GM21723 (cell line): ENCODE results near the gene SLC24A3.
A peak's percentile ranks its signal among the peaks of the same experiment; 100 is the strongest.

Experiments used
- ATAC-seq: cut with Tn5 transposase; IDR thresholded peaks from one replicate; pipeline ENCODE4 v1.9.1; 2021; ENCODE audit warnings: mild to moderate bottlenecking, moderate library complexity; ENCODE audit not compliant: unreplicated experiment

The SLC24A3 gene

DNA sequence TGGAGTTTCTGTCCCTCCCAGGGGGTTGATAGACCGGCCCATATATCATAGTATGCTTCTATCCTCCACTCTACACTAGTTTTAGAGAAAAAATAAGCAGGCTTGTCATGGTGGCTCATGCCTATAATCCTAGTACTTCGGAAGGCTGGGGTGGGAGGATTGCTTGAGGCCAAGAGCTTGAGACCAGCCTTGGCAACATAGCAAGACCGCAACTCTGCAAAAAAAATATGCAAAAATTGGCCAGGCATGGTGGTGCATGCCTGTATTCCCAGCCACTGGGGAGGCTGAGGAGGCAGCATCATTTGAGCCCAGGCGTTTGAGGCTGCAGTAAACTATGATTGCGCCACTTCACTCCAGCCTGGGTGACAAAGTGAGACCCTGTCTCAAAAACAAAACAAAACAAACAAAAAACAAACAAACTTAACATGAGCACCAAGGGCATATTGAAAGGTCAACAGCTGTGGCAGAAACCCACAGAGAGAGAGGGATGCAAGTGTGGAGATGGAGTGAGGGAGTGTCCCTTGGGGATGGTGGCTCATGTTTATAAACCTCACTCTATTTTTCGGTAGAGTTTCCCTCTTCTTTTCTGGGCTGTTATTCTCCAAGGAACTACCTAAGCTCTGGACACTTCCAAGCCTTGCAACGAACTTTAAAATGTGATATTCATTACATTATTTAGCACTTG is 24.1 kb downstream of the SLC24A3 start:
- ATAC-seq = no peak

DNA sequence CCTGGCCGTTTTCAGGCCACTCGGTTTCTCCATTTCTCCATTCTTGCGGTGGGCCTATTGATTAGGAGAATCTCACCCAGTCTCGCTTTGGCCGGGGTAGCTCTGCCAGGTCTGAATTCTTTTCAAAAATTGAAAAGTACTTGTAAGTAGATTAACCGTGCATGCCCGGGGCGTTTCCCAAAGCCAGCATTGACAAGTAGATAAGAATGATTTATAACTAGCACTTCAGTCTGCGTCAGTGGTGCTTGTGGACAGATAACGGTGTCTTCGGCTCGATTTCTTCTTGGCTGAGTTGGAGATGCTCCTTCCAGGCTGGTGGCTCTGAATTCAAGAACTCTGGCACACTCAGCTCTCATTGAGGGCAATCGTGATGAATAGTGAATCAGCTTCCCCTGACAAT is 29.0 kb downstream of the SLC24A3 start:
- ATAC-seq = no peak

DNA sequence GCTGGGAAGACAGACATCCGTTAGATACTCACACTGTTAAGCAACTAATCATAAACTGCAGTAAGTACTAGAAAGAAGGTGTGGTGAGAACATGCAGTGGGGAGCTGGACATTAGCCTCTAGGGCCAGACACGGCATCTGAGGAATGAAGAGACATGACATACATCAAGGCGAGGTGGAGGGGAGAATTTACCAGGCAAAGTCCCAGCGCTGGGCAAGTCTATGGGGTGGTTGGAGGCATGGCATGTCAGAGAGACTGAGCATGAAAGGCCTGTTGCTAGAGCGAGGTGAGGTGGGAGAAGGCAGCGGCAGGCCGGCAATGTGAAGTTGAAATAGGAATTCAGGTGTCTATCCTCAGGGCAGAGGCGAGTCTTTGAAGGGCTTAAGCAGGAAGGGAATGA is 31.8 kb downstream of the SLC24A3 start:
- ATAC-seq = no peak

DNA sequence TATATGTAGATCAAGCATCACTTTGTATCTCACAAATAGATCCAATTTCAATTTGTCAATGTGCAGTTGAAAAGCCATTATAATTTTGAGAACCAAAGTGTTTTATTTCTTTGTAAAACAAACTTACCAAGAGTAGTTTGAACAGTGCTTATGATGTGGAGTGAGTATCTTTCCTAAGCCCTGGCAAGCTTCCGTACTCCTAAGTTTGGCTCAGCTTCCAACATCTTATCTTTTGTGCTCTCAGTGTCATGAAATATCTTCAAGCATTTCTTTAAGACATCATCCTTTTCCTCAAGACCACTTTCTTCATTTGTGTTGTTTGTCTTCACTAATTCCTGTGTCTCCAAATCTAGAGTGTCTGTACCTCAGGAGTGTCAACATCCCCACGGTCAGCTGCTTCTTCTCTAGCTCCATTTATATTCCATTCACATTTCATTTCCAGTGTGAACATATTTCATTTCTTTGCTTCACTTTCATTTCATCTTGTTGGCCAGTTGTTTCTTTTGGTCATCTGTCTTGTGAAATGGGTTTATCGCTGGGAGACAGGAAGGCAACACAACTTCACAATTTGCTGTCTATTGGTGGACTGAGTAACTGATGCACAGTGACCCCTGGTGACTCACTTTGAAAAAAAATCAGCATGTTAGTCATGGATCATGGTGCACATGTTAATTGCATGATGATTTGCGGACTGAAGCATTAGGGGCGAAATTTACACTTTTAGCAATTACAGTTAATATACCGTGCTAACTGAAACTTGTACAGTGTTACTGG is 36.9 kb downstream of the SLC24A3 start:
- ATAC-seq = no peak

DNA sequence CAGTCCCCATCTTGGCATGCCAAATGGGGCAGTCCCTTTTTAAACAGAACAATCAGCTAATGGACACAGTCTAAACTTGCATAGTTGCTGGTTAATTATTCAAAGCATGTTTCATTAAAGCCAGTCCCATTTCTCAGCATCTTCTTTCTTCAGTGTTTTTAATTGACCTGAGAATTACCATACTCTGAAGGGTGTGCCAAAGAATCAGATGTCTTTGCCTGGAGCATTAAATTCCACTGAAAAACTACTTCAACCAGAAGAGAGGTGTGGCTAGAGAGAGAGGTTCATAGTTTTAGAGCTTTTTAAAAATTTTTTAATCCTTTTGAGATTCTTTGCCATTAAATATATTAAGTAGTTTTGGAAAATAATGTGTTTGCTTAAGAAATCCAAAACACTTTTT is 37.9 kb downstream of the SLC24A3 start:
- no peak for ATAC-seq

DNA sequence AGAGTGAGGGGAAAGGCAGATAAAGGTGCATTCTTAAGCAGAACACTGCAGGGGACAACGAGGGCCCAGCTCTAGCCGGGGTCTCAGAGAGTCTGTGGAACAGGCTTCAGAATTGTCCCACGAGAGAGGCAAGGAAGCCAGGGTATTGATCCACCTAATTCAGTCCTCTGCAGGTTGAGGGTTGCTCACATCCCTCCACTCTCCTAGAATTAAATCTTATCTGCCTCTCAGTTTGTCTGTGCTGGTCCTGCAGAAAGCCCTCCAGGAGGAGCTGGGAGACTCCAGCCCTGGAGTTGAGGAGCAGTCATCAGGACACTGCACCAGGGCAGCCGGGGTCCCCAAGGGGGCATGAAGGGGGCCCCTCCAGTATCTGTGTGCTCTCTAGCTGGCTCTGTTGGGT is 39.1 kb downstream of the SLC24A3 start:
- ATAC-seq = no peak

DNA sequence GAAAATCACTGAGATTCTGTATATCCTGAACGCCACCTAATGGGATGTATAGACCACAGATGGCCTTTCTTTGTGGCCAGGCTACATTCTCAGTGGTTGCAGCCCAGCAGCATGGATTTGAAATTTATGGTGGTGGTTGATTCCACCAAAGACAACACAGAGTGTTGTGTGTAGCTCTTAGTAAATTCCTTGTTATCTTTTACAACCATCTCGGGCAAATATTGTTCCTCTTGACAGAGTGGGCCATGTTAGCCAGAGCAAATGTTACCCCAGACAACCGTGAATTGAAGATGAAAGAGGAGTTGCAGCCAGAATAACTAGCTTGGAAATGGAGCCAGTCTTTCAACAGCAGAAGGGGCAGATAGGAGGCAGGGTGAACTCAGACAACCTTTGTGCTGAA is 39.5 kb downstream of the SLC24A3 start:
- no peak for ATAC-seq

DNA sequence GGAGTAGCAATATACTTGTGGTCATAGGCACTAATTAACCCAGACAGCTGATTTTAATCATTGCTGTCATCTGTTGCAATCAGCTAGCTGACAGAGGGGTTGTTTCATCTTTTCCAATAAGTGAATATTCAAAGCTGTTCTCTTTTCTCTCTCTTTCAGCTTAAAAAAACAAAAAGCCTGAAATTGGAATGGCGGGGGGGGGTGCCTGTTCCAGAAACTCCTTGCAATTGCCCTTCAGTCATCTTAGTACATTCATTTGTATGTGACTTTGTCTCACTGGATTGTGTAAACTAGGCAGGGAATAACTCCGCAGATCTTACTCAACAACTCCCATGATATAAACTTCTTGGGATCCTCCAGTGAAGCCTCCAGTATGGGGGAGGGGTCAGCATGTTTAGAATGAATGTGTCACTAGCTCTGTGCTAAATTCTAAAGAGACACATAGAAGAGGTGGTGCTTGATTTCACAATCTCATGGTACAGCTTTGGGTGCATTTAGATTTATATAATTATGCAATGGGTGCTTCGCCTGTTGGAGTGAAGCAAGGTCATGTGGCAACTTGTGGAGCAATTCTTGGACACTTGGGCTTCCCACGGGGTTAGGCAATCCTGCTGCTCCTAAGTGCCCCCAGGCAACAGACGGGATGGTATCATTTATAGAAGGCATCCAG is 40.1 kb downstream of the SLC24A3 start:
- ATAC-seq = no peak

DNA sequence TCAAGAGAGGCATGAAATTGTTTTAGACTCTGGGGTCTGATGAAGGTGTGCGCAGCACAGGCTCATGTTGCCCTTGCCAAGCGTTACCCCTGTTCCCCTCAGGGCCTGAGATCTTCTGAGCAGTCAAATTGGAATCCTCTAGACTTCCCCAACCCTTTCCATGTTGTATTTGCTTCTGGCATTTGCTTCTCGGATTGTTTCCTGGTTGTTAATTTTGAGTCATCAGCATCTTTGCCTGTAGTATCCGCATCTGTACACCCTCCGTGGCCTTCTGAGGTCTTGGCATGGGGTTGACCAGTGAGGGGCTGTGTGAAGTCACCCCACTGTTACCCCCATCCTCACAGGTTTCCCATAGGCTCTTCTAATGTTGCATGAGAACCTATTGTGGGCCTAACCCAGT is 40.9 kb downstream of the SLC24A3 start:
- ATAC-seq = no peak

DNA sequence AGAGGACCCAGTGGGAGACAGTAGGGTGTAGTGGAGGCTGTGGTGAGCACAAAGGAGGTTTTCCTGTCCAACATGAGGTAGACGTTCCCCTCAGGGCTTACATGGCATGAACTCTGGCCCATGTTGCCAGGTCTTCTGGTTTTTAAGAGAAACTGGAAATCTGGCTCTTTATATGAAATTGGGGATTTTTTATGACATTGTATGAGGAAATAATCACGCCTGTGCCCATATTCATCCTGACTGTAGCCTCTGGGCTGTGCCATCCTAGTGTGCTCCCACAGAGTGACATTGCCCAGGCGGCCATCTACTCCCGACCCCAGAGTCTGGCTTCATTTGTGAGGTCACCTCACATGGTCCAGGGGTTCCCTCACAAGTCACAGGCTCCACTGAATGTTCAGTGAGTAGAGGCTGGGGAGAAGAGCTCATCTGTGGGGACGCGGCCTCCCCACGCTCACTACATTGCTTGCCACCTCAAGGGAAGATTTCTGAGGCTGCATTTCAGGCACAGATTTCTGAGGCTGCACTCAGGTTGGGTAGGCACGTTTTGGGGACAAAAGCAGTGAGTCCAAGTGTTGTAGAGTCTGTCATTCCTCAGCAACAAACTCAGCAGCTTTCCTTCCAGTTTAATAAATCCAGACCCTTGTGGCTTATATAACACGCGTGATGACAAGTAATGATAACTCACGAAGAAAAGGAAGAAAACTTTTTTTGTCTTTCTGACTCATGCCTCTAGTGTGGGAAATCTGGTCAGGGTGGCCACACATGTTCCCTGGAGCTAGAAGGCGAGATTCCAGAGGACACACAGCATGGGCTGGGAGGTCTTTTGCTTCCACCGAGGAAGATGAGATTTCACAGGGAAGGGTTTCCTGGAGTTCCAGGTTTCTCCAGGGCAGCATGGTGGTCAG is 41.7 kb downstream of the SLC24A3 start:
- ATAC-seq = no peak

DNA sequence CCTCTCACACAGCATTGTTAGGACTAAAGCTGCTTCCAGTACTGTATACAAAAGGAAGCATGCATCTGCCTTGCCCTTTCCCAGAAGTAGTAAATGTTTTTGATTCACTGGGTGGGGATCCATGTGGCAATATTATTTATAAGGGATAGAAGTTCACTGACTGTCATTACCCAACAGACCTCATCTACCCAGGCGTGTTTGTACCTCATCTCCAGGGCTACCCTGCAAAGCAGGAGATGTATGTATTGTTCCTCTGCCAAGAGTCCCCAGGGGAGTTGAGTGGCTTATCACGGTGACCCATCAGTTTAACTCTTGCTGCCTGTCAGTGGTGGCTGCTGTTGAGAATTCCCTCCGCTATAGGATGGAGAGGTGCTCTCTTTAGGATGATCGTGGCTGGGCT is 42.5 kb downstream of the SLC24A3 start:
- ATAC-seq = no peak

DNA sequence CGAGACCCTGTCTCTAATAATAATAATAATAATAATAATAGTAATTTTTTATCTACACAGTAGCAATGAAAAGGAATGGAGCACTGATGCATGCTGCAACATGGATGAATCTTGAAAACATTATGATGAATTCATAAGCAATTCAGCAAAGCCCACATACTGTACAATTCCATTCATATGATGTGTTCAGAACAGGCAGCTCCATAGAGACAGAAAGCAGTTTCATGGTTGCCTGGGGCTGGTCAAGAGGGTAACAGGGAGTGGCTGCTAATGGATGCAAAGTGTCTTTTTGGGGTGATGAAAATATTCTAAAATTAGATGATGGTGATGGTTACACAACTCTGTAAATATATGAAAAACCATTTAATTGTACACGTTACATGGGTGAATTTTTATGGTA is 43.6 kb downstream of the SLC24A3 start:
- ATAC-seq = no peak

DNA sequence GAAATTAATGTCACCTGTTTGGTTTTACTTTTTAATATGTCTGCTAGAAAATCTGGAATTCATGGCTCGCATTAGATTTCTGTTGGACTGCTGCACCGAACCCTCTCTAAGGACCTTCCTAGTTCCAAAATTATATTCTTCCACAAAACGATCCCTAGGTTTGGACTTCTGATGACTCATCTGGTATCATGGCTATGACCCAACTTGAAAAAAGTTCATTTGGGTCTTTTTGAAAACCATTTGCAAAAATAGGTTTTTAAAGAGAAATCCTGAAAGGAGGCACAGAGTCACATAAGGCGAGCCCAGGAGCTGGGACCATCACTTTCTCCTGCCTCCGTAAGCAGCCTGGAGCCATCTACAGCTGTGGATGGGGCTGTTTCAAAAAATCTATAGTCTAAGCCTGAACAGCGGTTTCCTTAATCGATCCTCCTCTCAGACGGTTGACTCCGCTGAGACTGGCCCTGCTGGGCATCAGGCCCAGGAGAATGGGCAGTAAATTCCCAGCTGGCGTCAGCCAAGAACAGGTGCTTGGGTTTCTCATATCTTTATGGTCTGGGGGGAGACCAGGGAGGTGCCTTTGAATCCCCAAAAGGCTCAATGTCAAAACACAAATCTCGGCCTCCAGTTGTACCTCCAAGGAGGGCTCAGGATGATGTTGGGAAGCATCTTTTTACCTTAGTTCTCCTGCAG is 44.6 kb downstream of the SLC24A3 start:
- no peak for ATAC-seq

DNA sequence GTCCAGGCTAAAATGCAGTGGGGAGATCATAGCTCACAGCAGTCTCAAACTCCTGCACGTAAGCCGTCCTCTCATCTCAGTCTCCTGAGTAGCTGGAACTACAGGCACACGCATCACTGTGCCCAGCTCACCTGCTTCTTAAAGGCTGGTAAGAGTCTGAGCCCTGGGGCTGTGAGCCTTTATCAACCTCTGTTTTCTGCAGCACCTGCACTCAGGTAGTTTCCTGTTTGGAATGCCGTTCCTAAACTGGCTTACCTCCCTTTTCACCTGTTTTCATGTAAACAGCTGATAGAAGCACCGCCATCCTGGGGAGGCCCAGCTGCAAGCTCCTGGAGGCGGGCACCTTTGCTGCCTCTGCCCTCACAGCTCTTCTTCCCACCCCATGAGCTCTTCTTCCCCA is 45.4 kb downstream of the SLC24A3 start:
- ATAC-seq = no peak

DNA sequence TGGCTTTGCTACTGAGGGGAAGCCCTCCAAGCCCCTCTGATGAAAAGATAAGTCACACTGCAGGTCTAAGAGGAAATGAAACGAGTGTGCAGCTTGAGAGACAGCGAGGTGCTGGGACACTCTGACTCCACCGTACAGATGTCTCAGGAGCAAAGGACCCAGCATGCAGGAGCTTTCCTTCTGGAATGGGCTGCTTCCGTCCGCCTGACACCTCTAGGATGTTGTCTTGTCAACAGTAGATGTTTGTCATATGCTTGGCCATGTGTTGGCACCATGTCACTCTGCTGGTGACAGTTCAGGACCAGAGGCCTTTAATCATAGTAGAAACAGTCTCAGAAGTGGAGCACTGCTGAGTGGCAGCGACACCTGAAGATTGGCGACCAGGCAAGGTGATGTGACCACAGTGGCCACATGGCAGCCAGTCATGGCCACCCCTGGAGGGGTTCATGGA is 46.7 kb downstream of the SLC24A3 start:
- no peak for ATAC-seq

DNA sequence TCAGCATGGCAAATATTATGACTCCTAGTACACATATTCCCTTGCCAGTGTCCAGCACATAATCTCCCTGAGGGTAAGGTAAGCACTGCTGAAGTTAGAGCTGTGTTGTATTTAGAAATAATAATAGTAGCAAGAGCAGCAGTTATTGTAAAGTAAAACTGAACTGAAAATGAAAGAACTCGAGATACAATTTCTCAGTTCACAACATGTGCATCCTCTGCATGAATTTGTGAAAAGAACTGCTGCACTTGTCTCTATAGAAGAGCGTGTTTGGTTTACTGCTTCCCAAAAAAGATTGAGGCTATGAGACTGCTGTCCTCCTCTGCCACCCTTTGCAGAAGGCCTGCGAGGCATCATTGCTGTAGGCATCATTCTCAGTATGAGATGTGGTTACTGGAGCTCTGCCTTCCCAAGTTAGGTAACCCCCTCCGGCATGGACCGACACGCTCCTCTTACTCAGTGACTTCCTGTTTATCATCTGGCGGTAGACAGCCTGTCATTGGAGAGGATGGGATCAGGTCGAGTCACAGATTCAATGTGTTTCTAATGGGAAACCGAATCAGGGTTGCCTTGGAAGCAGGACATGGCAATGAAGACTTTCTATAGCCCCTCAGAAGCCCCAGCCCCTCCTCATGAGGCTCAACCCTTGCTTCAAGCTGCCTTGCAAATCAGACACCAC is 48.1 kb downstream of the SLC24A3 start:
- peak; percentile 61 for ATAC-seq

DNA sequence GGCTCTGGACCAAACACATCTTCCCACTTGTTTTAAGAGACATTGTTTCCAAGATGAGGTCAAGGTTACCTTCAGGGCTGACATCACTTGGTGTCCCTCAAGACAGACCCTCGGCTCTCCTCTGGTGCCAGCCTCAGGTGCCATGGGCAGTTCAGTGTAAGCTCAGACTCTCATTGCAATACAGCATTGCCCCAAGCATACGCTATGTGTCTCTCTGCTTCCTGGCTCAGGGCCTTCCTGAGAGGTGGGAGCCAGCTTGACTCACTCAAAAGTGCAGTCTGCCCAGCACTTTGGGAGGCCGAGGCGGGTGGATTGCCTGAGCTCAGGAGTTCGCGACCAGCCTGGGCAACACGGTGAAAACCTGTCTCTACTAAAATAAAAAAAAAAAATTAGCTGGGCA is 51.7 kb downstream of the SLC24A3 start:
- no peak for ATAC-seq

DNA sequence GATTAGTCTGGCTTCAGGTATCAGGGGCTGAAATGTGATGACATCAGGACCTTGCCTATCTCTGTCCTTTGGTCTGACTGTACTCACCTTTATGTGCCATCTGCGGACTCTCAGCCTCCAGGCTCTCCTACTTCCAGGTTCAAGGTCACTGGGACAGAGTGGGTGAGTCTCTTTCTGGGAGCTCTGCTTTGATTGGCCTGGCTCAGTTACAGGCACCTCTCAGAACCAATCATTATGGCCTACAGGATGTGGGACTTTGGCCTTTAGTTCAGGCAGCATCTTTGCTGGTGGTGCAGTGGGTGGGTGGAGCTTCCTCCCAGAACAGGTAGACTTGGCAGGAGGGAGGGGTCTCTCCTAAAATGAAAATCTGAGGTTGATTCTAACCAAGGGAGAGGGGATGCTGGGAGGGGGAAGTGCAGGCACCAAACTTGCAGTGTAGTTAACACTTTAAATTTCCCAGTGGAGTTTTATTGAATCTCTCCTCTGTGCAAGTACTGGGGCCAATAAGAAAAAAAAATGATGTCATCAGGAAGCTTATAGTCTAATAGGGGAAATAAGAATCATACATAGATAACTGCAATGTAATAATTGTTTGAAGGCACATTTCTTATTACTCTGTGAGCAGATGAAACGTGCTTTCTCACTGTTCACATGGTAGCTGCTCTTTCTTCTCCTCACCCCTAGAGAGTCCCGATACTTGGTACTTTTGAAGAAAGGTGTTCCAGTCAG is 53.4 kb downstream of the SLC24A3 start:
- ATAC-seq = no peak

DNA sequence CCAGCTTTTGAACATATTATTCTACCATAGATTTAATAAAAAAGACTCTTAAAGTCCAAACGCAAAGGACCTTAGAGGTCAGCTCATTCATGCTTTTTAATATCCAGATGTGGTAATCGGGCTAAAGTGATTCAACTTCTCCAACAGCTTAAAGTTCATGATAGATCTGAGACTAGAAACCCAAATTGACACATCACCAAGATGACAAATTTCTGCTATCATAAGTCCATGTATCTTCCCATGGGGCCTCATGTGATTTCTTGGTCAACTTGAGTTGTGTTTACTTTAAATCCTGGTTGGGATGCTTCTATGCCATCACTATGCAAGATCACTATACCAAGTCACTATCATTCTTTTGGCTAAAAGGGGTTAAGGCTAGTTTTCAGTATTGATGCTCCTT is 56.0 kb downstream of the SLC24A3 start:
- ATAC-seq = no peak
